Panc1 (cell line): Measurements from ENCODE around the gene RIOX2. TPM values are rescaled to one million over a fixed set of nuclear protein-coding genes. Genes with fewer than 3 reads are reported as not detected.

ENCODE experiments used
- ATAC-seq: fragments of 200-7000 bp; cut with Tn5 transposase; 2 replicates; pipeline ENCODE4 v1.9.1; 2020; ENCODE audit warnings: mild to moderate bottlenecking, moderate library complexity
- BruUV-seq: library from RNA; stranded (reverse); fragments of 400-500 nt; replicated peaks from 2 replicates; lab custom pipeline; 2021; lab: Mats Ljungman, UMichigan
- CTCF ChIA-PET: fragments of 300-600 bp; sonication (Branson Sonifier 250); formaldehyde crosslinking; loops from one replicate; lab custom pipeline; 2022; ENCODE audit warnings: antibody characterized with exemption; lab: Charles Lee
- POLR2A ChIA-PET: fragments of 300-600 bp; sonication (Branson Sonifier 250); formaldehyde crosslinking; loops from one replicate; lab custom pipeline; 2022; ENCODE audit warnings: antibody characterized with exemption; lab: Charles Lee
- DNase-seq: peaks from one replicate; pipeline ENCODE4 v3.0.0-alpha.2; 2010; ENCODE audit warnings: low read depth, low spot score
- H3K27ac ChIP-seq: 2 replicates; pipeline ENCODE4 v1.5.1; 2011; ENCODE audit warnings: mild to moderate bottlenecking, low read length, inconsistent platforms
- H3K27me3 ChIP-seq: fragments of 200-500 bp; sonication (Bioruptor generic); 2 replicates; pipeline ENCODE4 v1.6.0; 2014; ENCODE audit warnings: low read length, inconsistent platforms; ENCODE audit not compliant: control insufficient read depth, insufficient read depth
- H3K36me3 ChIP-seq: fragments of 200-500 bp; sonication (Bioruptor generic); 2 replicates; pipeline ENCODE4 v1.5.1; 2014; ENCODE audit warnings: inconsistent platforms, mild to moderate bottlenecking, low read length, moderate library complexity; ENCODE audit not compliant: control insufficient read depth, insufficient read depth
- H3K4me1 ChIP-seq: 2 replicates; pipeline ENCODE4 v1.5.1; 2011; ENCODE audit warnings: inconsistent platforms, mild to moderate bottlenecking, low read length, moderate library complexity; ENCODE audit not compliant: control insufficient read depth, insufficient read depth
- H3K4me3 ChIP-seq, 2 experiments: 2 replicates each; pipeline ENCODE4 v1.5.1; 2011 to 2012; ENCODE audit warnings: low read depth in 2 of 2, low read length in 2 of 2, mild to moderate bottlenecking in 2 of 2, inconsistent platforms in 1 of 2, moderate library complexity in 1 of 2
- H3K9me3 ChIP-seq: fragments of 200-500 bp; sonication (Bioruptor generic); 2 replicates; pipeline ENCODE4 v1.5.1; 2014; ENCODE audit warnings: low read depth, mild to moderate bottlenecking, inconsistent platforms, low read length, moderate library complexity; ENCODE audit not compliant: control insufficient read depth, insufficient read depth
- POLR2AphosphoS5 ChIP-seq: IDR thresholded peaks from 2 replicates; pipeline ENCODE4 v1.6.1; 2012; ENCODE audit warnings: mild to moderate bottlenecking, low read depth, low read length, moderate library complexity
- SIN3A ChIP-seq: IDR thresholded peaks from 2 replicates; pipeline ENCODE4 v1.6.1; 2012; ENCODE audit warnings: low read depth, mild to moderate bottlenecking, low read length, moderate library complexity, borderline replicate concordance; ENCODE audit not compliant: insufficient read depth
- TCF7L2 ChIP-seq: IDR thresholded peaks from 2 replicates; pipeline ENCODE4 v1.6.1; 2011; ENCODE audit warnings: mild to moderate bottlenecking, low read depth, low read length, inconsistent platforms
- in situ Hi-C: cut with HindIII; loops from 2 replicates; pipeline ENCODE4 v1.10.0; 2016; ENCODE audit warnings: low sequenced_read_pairs, low pct_unique_long_range_greater_than_20kb
- intact Hi-C: fragments of 100-400 bp; cut with micrococcal nuclease; formaldehyde crosslinking; loops from one replicate; pipeline ENCODE4 v1.10.0; 2022; ENCODE audit not compliant: unreplicated experiment
- total RNA-seq: library from RNA; stranded (reverse); gene quantifications from one replicate; pipeline ENCODE4 v1.2.1, GENCODE V29; 2021; ENCODE audit not compliant: unreplicated experiment
- TF ChIP-seq, protein P1 (sequence below): fragments of 450-650 bp; IDR thresholded peaks from 2 replicates; pipeline ENCODE4 v1.5.1; 2017; ENCODE audit warnings: mild to moderate bottlenecking
- TF ChIP-seq, protein P2 (sequence below), 2 experiments: IDR thresholded peaks; 2 replicates each; pipeline ENCODE4 v1.6.1; 2011 to 2012; ENCODE audit warnings: low read depth in 2 of 2, control low read depth in 1 of 2, low read length in 1 of 2, mild to moderate bottlenecking in 1 of 2, moderate library complexity in 1 of 2; ENCODE audit not compliant: insufficient read depth in 1 of 2

RIOX2 gene
- total RNA-seq, 1 experiment from 2014 or later: 44.1 TPM

- Histone ChIP-seq H3K4me3 (no peak overlapping the region), H3K9me3 (no peaks in the 10 kb centered on the region), H3K4me1 (no peaks in the 10 kb centered on the region), H3K27me3 (peaks cover 7% of the 10 kb centered on the region), H3K27ac (no peak overlapping the region), H3K36me3 (no peaks in the 10 kb centered on the region)
- TF ChIP-seq TCF7L2 (no peak), POLR2AphosphoS5 (no peak), SIN3A (no peak)
- TF ChIP-seq, protein P1, sequence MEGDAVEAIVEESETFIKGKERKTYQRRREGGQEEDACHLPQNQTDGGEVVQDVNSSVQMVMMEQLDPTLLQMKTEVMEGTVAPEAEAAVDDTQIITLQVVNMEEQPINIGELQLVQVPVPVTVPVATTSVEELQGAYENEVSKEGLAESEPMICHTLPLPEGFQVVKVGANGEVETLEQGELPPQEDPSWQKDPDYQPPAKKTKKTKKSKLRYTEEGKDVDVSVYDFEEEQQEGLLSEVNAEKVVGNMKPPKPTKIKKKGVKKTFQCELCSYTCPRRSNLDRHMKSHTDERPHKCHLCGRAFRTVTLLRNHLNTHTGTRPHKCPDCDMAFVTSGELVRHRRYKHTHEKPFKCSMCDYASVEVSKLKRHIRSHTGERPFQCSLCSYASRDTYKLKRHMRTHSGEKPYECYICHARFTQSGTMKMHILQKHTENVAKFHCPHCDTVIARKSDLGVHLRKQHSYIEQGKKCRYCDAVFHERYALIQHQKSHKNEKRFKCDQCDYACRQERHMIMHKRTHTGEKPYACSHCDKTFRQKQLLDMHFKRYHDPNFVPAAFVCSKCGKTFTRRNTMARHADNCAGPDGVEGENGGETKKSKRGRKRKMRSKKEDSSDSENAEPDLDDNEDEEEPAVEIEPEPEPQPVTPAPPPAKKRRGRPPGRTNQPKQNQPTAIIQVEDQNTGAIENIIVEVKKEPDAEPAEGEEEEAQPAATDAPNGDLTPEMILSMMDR: no peak
- TF ChIP-seq, protein P2, sequence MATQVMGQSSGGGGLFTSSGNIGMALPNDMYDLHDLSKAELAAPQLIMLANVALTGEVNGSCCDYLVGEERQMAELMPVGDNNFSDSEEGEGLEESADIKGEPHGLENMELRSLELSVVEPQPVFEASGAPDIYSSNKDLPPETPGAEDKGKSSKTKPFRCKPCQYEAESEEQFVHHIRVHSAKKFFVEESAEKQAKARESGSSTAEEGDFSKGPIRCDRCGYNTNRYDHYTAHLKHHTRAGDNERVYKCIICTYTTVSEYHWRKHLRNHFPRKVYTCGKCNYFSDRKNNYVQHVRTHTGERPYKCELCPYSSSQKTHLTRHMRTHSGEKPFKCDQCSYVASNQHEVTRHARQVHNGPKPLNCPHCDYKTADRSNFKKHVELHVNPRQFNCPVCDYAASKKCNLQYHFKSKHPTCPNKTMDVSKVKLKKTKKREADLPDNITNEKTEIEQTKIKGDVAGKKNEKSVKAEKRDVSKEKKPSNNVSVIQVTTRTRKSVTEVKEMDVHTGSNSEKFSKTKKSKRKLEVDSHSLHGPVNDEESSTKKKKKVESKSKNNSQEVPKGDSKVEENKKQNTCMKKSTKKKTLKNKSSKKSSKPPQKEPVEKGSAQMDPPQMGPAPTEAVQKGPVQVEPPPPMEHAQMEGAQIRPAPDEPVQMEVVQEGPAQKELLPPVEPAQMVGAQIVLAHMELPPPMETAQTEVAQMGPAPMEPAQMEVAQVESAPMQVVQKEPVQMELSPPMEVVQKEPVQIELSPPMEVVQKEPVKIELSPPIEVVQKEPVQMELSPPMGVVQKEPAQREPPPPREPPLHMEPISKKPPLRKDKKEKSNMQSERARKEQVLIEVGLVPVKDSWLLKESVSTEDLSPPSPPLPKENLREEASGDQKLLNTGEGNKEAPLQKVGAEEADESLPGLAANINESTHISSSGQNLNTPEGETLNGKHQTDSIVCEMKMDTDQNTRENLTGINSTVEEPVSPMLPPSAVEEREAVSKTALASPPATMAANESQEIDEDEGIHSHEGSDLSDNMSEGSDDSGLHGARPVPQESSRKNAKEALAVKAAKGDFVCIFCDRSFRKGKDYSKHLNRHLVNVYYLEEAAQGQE (IDR thresholded peaks at IDR 0.05; ENCODE audit: insufficient read depth in 1 of 2, low read depth in 2 of 2, low read length in 1 of 2): no peak
- in situ Hi-C loops (no loop called here), intact Hi-C loops (no loop called here)
- no TSS peak for BruUV-seq
- DNase-seq (no peak), ATAC-seq (no peak)
- POLR2A ChIA-PET: no interaction called here
- CTCF ChIA-PET: no interaction called here
Measured at GRCh38 chr3:97993526-97993925, 21.3 kb upstream of the RIOX2 start.

GRCh38 chr3:97992547-97993173 lies 20.4 kb upstream of the RIOX2 start:
- Histone ChIP-seq H3K36me3 (no peaks in the 10 kb centered on the region), H3K9me3 (no peaks in the 10 kb centered on the region), H3K27ac (no peak overlapping the region), H3K4me3 (no peak overlapping the region), H3K4me1 (no peaks in the 10 kb centered on the region), H3K27me3 (peaks cover 7% of the 10 kb centered on the region)
- ChIA-PET POLR2A (no interaction called here), CTCF (no interaction called here)
- in situ Hi-C loops (no loop called here), intact Hi-C loops (no loop called here)
- TF ChIP-seq TCF7L2 (no peak), POLR2AphosphoS5 (no peak), SIN3A (no peak)
- TF ChIP-seq, protein P2 (IDR thresholded peaks at IDR 0.05; ENCODE audit: insufficient read depth in 1 of 2, low read depth in 2 of 2, low read length in 1 of 2): no peak
- TF ChIP-seq, protein P1: no peak
- DNase-seq (no peak), ATAC-seq (no peak)
- BruUV-seq: no TSS peak
